GM23338 (cell line): ENCODE data around the gene ORAI1. TPM values are rescaled to one million over a fixed set of nuclear protein-coding genes. Genes with fewer than 3 reads are reported as not detected.

Experiments
- ATAC-seq: fragments of 200-7000 bp; cut with Tn5 transposase; 3 replicates; pipeline ENCODE4 v1.9.1; 2020
- DNase-seq: peaks from one replicate; pipeline ENCODE4 v3.0.0-alpha.2; 2015; ENCODE audit warnings: low spot score
- H2AFZ ChIP-seq: fragments of 200-600 bp; sonication (generic); 2 replicates; pipeline ENCODE4 v1.8.0; 2016; ENCODE audit warnings: antibody characterized with exemption, mild to moderate bottlenecking, moderate library complexity
- H3F3A ChIP-seq: fragments of 200-600 bp; sonication (generic); replicated peaks from 2 replicates; pipeline ENCODE4 v1.8.0; 2017; ENCODE audit warnings: antibody characterized with exemption, mixed run types, low read depth
- H3K27ac ChIP-seq: fragments of 200-600 bp; sonication (generic); 2 replicates; pipeline ENCODE4 v1.6.1; 2016; ENCODE audit warnings: low read depth
- H3K27me3 ChIP-seq: fragments of 200-600 bp; sonication (generic); 2 replicates; pipeline ENCODE4 v1.8.0; 2016; ENCODE audit warnings: mild to moderate bottlenecking, mixed run types, moderate library complexity; ENCODE audit not compliant: insufficient read depth
- H3K36me3 ChIP-seq: fragments of 200-600 bp; sonication (generic); 2 replicates; pipeline ENCODE4 v1.8.0; 2016; ENCODE audit warnings: mild to moderate bottlenecking; ENCODE audit not compliant: insufficient read depth
- H3K4me1 ChIP-seq: fragments of 200-600 bp; sonication (generic); 2 replicates; pipeline ENCODE4 v1.8.0; 2016; ENCODE audit warnings: mild to moderate bottlenecking, moderate library complexity; ENCODE audit not compliant: insufficient read depth
- H3K4me2 ChIP-seq: fragments of 200-600 bp; sonication (generic); 2 replicates; pipeline ENCODE4 v1.7.1; 2017; ENCODE audit warnings: mixed run types
- H3K4me3 ChIP-seq: fragments of 200-600 bp; sonication (generic); 2 replicates; pipeline ENCODE4 v1.6.1; 2016; ENCODE audit warnings: mixed run types
- H3K79me2 ChIP-seq: fragments of 200-600 bp; sonication (generic); replicated peaks from 2 replicates; pipeline ENCODE4 v1.8.0; 2017; ENCODE audit warnings: mild to moderate bottlenecking; ENCODE audit not compliant: insufficient read depth
- H3K9me2 ChIP-seq: fragments of 200-600 bp; sonication (generic); 2 replicates; pipeline ENCODE4 v1.8.0; 2017; ENCODE audit not compliant: insufficient read depth
- H4K20me1 ChIP-seq: fragments of 200-600 bp; sonication (generic); replicated peaks from 2 replicates; pipeline ENCODE4 v1.8.0; 2017; ENCODE audit warnings: mild to moderate bottlenecking; ENCODE audit not compliant: insufficient read depth
- H3K27ac Mint-ChIP-seq: 2 replicates; pipeline ENCODE4 v1.8.0; 2020; ENCODE audit warnings: inconsistent platforms, mild to moderate bottlenecking, moderate library complexity, mixed read lengths
- H3K27me3 Mint-ChIP-seq: 3 replicates; pipeline ENCODE4 v1.8.0; 2022; ENCODE audit warnings: low read depth, mild to moderate bottlenecking, moderate library complexity, mixed read lengths, inconsistent platforms; ENCODE audit not compliant: insufficient read depth, poor library complexity
- H3K36me3 Mint-ChIP-seq: 3 replicates; pipeline ENCODE4 v1.8.0; 2021; ENCODE audit warnings: low read depth, mild to moderate bottlenecking, inconsistent platforms, moderate library complexity, mixed read lengths
- H3K4me1 Mint-ChIP-seq: 3 replicates; pipeline ENCODE4 v1.8.0; 2020; ENCODE audit warnings: mild to moderate bottlenecking, inconsistent platforms, mixed read lengths
- H3K4me3 Mint-ChIP-seq: 3 replicates; pipeline ENCODE4 v1.8.0; 2021; ENCODE audit warnings: moderate library complexity, mild to moderate bottlenecking, inconsistent platforms, mixed read lengths
- H3K9me3 Mint-ChIP-seq: 3 replicates; pipeline ENCODE4 v1.8.0; 2020; ENCODE audit warnings: moderate library complexity, mild to moderate bottlenecking, inconsistent platforms, mixed read lengths
- CREB1 ChIP-seq: fragments of 250-450 bp; sonication (Bioruptor Pico); IDR thresholded peaks from 2 replicates; pipeline ENCODE4 v1.5.0; 2020; ENCODE audit warnings: low read depth, mild to moderate bottlenecking, moderate library complexity
- EZH2 ChIP-seq: fragments of 200-600 bp; sonication (generic); IDR thresholded peaks from one replicate; pipeline ENCODE4 v1.8.0; 2017; ENCODE audit warnings: antibody characterized with exemption, mild to moderate bottlenecking, low read depth; ENCODE audit not compliant: unreplicated experiment
- EZH2phosphoT487 ChIP-seq: fragments of 200-600 bp; sonication (generic); IDR thresholded peaks from one replicate; pipeline ENCODE4 v1.8.1; 2018; ENCODE audit warnings: antibody characterized with exemption; ENCODE audit not compliant: unreplicated experiment
- JUNB ChIP-seq: IDR thresholded peaks from one replicate; pipeline ENCODE4 v1.6.1; 2016; ENCODE audit warnings: antibody characterized with exemption; ENCODE audit not compliant: unreplicated experiment
- NANOG ChIP-seq: IDR thresholded peaks from 2 replicates; pipeline ENCODE4 v1.6.1; 2016; ENCODE audit warnings: antibody characterized with exemption, borderline replicate concordance
- POLR2AphosphoS5 ChIP-seq: IDR thresholded peaks from 2 replicates; pipeline ENCODE4 v1.6.1; 2016; ENCODE audit warnings: antibody characterized with exemption, low read depth
- STAT1 ChIP-seq: IDR thresholded peaks from one replicate; pipeline ENCODE4 v1.6.1; 2016; ENCODE audit warnings: antibody characterized with exemption; ENCODE audit not compliant: unreplicated experiment
- ZNF114 ChIP-seq: fragments of 250-450 bp; sonication (Bioruptor Pico); IDR thresholded peaks from 2 replicates; pipeline ENCODE4 v1.5.0; 2020; ENCODE audit warnings: mild to moderate bottlenecking, moderate library complexity
- ZNF331 ChIP-seq: fragments of 250-450 bp; sonication (Bioruptor Pico); IDR thresholded peaks from 2 replicates; pipeline ENCODE4 v1.5.0; 2020; ENCODE audit warnings: low read depth, mild to moderate bottlenecking, moderate library complexity
- polyA plus RNA-seq: library from polyadenylated mRNA; unstranded; fragments of >200 nt; fragmentation: Nextera tagmentation; extraction: Ambion mirVana; gene quantifications from 2 replicates; pipeline ENCODE4 v1.2.1, GENCODE V29; 2016
- total RNA-seq: library from RNA; depleted of rRNA; stranded (reverse); fragments of >200 nt; shearing (Covaris generic); gene quantifications from 2 replicates; pipeline ENCODE4 v1.2.3, GENCODE V29; 2014
- TF ChIP-seq, protein P1 (sequence below), 2 experiments: fragments of 200-600 bp in 1 of 2; sonication (generic) in 1 of 2; conservative IDR thresholded peaks; 2 replicates each; pipeline versions ENCODE4 v1.5.1 to v1.6.1; 2016 to 2017; ENCODE audit warnings: antibody characterized with exemption in 2 of 2, low read depth in 2 of 2, mild to moderate bottlenecking in 2 of 2, moderate library complexity in 1 of 2
- TF ChIP-seq, protein P2 (sequence below): fragments of 250-450 bp; sonication (Bioruptor Pico); IDR thresholded peaks from 2 replicates; pipeline ENCODE4 v1.5.0; 2020; ENCODE audit warnings: mild to moderate bottlenecking, moderate library complexity
- TF ChIP-seq, protein P3 (sequence below): IDR thresholded peaks from 2 replicates; pipeline ENCODE4 v1.6.1; 2016; ENCODE audit warnings: antibody characterized with exemption

ORAI1 gene
- total and polyA plus RNA-seq, 2 experiments from 2014 or later, result 23.7 to 32.0 TPM

DNA sequence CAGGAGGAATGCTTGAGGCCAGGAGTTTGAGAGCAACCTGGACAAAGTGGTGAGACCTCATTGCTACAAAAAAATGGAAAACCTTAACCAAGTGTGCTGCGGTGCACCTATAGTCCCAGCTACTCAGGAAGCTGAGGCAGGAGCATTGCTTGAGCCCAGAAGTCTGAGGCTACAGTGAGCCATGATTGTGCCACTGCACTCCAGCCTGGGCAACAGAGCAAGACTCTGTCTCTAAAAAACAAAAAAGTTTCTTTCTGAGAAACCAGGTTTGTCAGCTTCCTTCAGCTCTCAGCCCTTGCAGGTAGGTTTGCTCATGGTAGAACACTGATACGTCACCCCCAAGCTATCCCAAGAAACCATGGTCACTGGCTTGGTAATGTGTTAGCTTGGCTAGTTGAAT is 63.1 kb downstream of the ORAI1 start:
- no peaks in the 10 kb centered on the region; the same call in 2 of the 3 replicates for H3K9me3 Mint-ChIP-seq
- Histone ChIP-seq H3K27me3 (no peaks in the 10 kb centered on the region), H2AFZ (no peak overlapping the region), H3K9me2 (no peaks in the 10 kb centered on the region), H3K36me3 (no peaks in the 10 kb centered on the region), H3K27ac (no peak overlapping the region), H3K4me1 (no peaks in the 10 kb centered on the region), H3K4me3 (no peak overlapping the region), H4K20me1 (no peaks in the 10 kb centered on the region), H3K4me2 (no peak overlapping the region), H3F3A (0 out of 2 replicates have a peak, but pooled peaks cover 2% of the 10 kb centered on the region), H3K79me2 (no peaks in the 10 kb centered on the region)
- no peak for TF ChIP-seq STAT1
- no peak for TF ChIP-seq EZH2phosphoT487
- TF ChIP-seq, protein P1, sequence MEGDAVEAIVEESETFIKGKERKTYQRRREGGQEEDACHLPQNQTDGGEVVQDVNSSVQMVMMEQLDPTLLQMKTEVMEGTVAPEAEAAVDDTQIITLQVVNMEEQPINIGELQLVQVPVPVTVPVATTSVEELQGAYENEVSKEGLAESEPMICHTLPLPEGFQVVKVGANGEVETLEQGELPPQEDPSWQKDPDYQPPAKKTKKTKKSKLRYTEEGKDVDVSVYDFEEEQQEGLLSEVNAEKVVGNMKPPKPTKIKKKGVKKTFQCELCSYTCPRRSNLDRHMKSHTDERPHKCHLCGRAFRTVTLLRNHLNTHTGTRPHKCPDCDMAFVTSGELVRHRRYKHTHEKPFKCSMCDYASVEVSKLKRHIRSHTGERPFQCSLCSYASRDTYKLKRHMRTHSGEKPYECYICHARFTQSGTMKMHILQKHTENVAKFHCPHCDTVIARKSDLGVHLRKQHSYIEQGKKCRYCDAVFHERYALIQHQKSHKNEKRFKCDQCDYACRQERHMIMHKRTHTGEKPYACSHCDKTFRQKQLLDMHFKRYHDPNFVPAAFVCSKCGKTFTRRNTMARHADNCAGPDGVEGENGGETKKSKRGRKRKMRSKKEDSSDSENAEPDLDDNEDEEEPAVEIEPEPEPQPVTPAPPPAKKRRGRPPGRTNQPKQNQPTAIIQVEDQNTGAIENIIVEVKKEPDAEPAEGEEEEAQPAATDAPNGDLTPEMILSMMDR (conservative IDR thresholded peaks at IDR 0.05; ENCODE audit: low read depth in 2 of 2), result no peak
- TF ChIP-seq NANOG, result no peak
- TF ChIP-seq, protein P2, sequence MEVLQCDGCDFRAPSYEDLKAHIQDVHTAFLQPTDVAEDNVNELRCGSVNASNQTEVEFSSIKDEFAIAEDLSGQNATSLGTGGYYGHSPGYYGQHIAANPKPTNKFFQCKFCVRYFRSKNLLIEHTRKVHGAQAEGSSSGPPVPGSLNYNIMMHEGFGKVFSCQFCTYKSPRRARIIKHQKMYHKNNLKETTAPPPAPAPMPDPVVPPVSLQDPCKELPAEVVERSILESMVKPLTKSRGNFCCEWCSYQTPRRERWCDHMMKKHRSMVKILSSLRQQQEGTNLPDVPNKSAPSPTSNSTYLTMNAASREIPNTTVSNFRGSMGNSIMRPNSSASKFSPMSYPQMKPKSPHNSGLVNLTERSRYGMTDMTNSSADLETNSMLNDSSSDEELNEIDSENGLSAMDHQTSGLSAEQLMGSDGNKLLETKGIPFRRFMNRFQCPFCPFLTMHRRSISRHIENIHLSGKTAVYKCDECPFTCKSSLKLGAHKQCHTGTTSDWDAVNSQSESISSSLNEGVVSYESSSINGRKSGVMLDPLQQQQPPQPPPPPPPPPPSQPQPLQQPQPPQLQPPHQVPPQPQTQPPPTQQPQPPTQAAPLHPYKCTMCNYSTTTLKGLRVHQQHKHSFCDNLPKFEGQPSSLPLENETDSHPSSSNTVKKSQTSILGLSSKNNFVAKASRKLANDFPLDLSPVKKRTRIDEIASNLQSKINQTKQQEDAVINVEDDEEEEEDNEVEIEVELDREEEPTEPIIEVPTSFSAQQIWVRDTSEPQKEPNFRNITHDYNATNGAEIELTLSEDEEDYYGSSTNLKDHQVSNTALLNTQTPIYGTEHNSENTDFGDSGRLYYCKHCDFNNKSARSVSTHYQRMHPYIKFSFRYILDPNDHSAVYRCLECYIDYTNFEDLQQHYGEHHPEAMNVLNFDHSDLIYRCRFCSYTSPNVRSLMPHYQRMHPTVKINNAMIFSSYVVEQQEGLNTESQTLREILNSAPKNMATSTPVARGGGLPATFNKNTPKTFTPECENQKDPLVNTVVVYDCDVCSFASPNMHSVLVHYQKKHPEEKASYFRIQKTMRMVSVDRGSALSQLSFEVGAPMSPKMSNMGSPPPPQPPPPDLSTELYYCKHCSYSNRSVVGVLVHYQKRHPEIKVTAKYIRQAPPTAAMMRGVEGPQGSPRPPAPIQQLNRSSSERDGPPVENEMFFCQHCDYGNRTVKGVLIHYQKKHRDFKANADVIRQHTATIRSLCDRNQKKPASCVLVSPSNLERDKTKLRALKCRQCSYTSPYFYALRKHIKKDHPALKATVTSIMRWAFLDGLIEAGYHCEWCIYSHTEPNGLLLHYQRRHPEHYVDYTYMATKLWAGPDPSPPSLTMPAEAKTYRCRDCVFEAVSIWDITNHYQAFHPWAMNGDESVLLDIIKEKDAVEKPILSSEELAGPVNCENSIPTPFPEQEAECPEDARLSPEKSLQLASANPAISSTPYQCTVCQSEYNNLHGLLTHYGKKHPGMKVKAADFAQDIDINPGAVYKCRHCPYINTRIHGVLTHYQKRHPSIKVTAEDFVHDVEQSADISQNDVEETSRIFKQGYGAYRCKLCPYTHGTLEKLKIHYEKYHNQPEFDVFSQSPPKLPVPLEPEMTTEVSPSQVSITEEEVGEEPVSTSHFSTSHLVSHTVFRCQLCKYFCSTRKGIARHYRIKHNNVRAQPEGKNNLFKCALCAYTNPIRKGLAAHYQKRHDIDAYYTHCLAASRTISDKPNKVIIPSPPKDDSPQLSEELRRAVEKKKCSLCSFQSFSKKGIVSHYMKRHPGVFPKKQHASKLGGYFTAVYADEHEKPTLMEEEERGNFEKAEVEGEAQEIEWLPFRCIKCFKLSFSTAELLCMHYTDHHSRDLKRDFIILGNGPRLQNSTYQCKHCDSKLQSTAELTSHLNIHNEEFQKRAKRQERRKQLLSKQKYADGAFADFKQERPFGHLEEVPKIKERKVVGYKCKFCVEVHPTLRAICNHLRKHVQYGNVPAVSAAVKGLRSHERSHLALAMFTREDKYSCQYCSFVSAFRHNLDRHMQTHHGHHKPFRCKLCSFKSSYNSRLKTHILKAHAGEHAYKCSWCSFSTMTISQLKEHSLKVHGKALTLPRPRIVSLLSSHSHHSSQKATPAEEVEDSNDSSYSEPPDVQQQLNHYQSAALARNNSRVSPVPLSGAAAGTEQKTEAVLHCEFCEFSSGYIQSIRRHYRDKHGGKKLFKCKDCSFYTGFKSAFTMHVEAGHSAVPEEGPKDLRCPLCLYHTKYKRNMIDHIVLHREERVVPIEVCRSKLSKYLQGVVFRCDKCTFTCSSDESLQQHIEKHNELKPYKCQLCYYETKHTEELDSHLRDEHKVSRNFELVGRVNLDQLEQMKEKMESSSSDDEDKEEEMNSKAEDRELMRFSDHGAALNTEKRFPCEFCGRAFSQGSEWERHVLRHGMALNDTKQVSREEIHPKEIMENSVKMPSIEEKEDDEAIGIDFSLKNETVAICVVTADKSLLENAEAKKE (CRISPR knock-in tag), result no peak
- no peak for TF ChIP-seq JUNB
- TF ChIP-seq CREB1 (CRISPR knock-in tag), result no peak
- no peak for TF ChIP-seq ZNF114 (CRISPR knock-in tag)
- TF ChIP-seq, protein P3, sequence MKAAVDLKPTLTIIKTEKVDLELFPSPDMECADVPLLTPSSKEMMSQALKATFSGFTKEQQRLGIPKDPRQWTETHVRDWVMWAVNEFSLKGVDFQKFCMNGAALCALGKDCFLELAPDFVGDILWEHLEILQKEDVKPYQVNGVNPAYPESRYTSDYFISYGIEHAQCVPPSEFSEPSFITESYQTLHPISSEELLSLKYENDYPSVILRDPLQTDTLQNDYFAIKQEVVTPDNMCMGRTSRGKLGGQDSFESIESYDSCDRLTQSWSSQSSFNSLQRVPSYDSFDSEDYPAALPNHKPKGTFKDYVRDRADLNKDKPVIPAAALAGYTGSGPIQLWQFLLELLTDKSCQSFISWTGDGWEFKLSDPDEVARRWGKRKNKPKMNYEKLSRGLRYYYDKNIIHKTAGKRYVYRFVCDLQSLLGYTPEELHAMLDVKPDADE, result no peak
- no peak for TF ChIP-seq POLR2AphosphoS5
- TF ChIP-seq ZNF331 (CRISPR knock-in tag), result no peak
- no peak for TF ChIP-seq EZH2
- peaks cover 16% of the 10 kb centered on the region for H3K27me3 Mint-ChIP-seq
- ATAC-seq, result no peak
- no peak overlapping the region for H3K4me3 Mint-ChIP-seq
- H3K4me1 Mint-ChIP-seq, result peaks cover 2% of the 10 kb centered on the region; the same call in 1 of the 3 replicates
- no peaks in the 10 kb centered on the region for H3K36me3 Mint-ChIP-seq
- DNase-seq, result no peak
- H3K27ac Mint-ChIP-seq, result no peak overlapping the region
